Measurements from ENCODE around the gene CLDN6.

- TF ChIP-seq CTCF (IDR thresholded peaks at IDR 0.05; ENCODE audit: low read depth, low read length, poor library complexity, severe bottlenecking) = no peak
- TF ChIP-seq EZH2phosphoT487 (IDR thresholded peaks at IDR 0.05; ENCODE audit: borderline replicate concordance, low read length) = no peak
These were observed 49.0 kb downstream of the CLDN6 start, which contains the start of gene PAQR4 for GRCh38 chr16:2968738-2969544.
